ENCODE measurements around the gene C4BPA.

DNA sequence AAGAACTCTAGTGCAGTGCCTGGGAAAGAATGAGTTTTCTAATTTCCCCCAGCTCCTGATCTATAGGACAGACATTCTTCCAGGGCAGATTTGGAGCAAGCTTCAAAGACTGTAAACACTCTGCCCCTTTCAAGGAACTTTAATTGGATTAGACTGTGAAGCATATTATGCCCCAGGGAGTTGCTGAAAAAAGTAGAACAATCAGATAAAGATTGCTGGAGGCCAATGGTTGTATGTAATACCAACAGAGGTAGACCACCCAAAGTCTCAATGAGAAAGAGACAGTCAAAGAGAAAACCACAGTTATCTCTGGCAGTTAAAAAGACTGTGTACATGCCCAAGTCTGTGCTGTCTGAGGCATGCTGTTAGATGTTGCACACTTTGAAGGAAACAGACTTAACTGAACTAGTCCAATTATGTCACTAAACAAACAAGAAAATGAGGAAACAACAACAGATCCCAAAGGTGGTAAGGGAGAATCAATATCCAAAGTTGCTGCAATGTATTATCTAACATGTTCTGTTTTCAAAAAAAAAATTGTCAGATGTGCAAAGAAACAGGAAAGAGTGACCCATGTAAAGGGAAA lies 24.4 kb downstream of the C4BPA start:
- no peak for TF ChIP-seq POLR2AphosphoS5 (IDR thresholded peaks at IDR 0.05; ENCODE audit: low read depth, low read length)
- TF ChIP-seq, protein P1, sequence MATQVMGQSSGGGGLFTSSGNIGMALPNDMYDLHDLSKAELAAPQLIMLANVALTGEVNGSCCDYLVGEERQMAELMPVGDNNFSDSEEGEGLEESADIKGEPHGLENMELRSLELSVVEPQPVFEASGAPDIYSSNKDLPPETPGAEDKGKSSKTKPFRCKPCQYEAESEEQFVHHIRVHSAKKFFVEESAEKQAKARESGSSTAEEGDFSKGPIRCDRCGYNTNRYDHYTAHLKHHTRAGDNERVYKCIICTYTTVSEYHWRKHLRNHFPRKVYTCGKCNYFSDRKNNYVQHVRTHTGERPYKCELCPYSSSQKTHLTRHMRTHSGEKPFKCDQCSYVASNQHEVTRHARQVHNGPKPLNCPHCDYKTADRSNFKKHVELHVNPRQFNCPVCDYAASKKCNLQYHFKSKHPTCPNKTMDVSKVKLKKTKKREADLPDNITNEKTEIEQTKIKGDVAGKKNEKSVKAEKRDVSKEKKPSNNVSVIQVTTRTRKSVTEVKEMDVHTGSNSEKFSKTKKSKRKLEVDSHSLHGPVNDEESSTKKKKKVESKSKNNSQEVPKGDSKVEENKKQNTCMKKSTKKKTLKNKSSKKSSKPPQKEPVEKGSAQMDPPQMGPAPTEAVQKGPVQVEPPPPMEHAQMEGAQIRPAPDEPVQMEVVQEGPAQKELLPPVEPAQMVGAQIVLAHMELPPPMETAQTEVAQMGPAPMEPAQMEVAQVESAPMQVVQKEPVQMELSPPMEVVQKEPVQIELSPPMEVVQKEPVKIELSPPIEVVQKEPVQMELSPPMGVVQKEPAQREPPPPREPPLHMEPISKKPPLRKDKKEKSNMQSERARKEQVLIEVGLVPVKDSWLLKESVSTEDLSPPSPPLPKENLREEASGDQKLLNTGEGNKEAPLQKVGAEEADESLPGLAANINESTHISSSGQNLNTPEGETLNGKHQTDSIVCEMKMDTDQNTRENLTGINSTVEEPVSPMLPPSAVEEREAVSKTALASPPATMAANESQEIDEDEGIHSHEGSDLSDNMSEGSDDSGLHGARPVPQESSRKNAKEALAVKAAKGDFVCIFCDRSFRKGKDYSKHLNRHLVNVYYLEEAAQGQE (IDR thresholded peaks at IDR 0.05; ENCODE audit: insufficient read depth in 1 of 2, low read depth in 2 of 2, low read length in 2 of 2), result no peak

Data from PFSK-1 (cell line).